ENCODE results near the gene MRPL48. TPM values are rescaled to one million over a fixed set of nuclear protein-coding genes. Genes with fewer than 3 reads are reported as not detected.

MRPL48 gene
- total RNA-seq, 2 donors from 2014 or later: 44.4 to 49.8 TPM

GRCh38 chr11:73787051-73787642, 527 bp upstream of the MRPL48 start:
- H3K27me3 ChIP-seq: no peaks in the 10 kb centered on the region
- intact Hi-C loops (cut with DNase I): no loop called here
- peak overlapping the region; percentile 59 for H3K4me3 ChIP-seq
- peaks cover 4% of the 10 kb centered on the region for H3K4me1 ChIP-seq
- TF ChIP-seq CTCF (IDR thresholded peaks at IDR 0.05): no peak
- peak overlapping the region; percentile 96 for H3K27ac ChIP-seq
- DNase-seq: no peak
- no peaks in the 10 kb centered on the region for H3K36me3 ChIP-seq
- no peaks in the 10 kb centered on the region for H3K9me3 ChIP-seq
- H3K9ac ChIP-seq (ENCODE audit: low read depth in 2 of 2, low read length in 2 of 2): peak overlapping the region; percentile 28 to 86

- Histone ChIP-seq H3K9me3 (no peaks in the 10 kb centered on the region), H3K4me1 (peaks cover 4% of the 10 kb centered on the region), H3K27ac (peak overlapping the region; percentile 96), H3K36me3 (no peaks in the 10 kb centered on the region), H3K4me3 (no peak overlapping the region), H3K9ac (ENCODE audit: low read depth in 2 of 2, low read length in 2 of 2) (no peak overlapping the region), H3K27me3 (no peaks in the 10 kb centered on the region)
- no peak for TF ChIP-seq CTCF (IDR thresholded peaks at IDR 0.05)
- no peak for DNase-seq
- intact Hi-C loops (cut with DNase I): no loop called here
Observed at GRCh38 chr11:73789279-73789670, 1.6 kb downstream of the MRPL48 start.

GRCh38 chr11:73792584-73792983, 4.9 kb downstream of the MRPL48 start:
- Histone ChIP-seq H3K4me1 (peaks cover 4% of the 10 kb centered on the region), H3K27ac (no peak overlapping the region), H3K27me3 (no peaks in the 10 kb centered on the region), H3K36me3 (no peaks in the 10 kb centered on the region), H3K4me3 (no peak overlapping the region), H3K9me3 (no peaks in the 10 kb centered on the region), H3K9ac (ENCODE audit: low read depth in 2 of 2, low read length in 2 of 2) (no peak overlapping the region)
- intact Hi-C loops (cut with DNase I): no loop called here
- TF ChIP-seq CTCF (IDR thresholded peaks at IDR 0.05): no peak
- DNase-seq: no peak

- Histone ChIP-seq H3K4me1 (no peaks in the 10 kb centered on the region), H3K9ac (ENCODE audit: low read depth in 2 of 2, low read length in 2 of 2) (no peak overlapping the region), H3K27ac (no peak overlapping the region), H3K9me3 (no peaks in the 10 kb centered on the region), H3K36me3 (no peaks in the 10 kb centered on the region), H3K4me3 (no peak overlapping the region), H3K27me3 (no peaks in the 10 kb centered on the region)
- intact Hi-C loops (cut with DNase I): no loop called here
- no peak for DNase-seq
- TF ChIP-seq CTCF (IDR thresholded peaks at IDR 0.05): no peak
Observed at GRCh38 chr11:73795925-73796632, 8.4 kb downstream of the MRPL48 start.

- Histone ChIP-seq H3K9me3 (no peaks in the 10 kb centered on the region), H3K4me1 (no peaks in the 10 kb centered on the region), H3K36me3 (no peaks in the 10 kb centered on the region), H3K27me3 (no peaks in the 10 kb centered on the region), H3K4me3 (no peak overlapping the region), H3K27ac (no peak overlapping the region), H3K9ac (ENCODE audit: low read depth in 2 of 2, low read length in 2 of 2) (no peak overlapping the region)
- intact Hi-C loops (cut with DNase I): no loop called here
- no peak for DNase-seq
- no peak for TF ChIP-seq CTCF (IDR thresholded peaks at IDR 0.05)
Observed at GRCh38 chr11:73797457-73797856, 9.8 kb downstream of the MRPL48 start.
